Fibroblast of lung (primary cell): Measurements from ENCODE around the gene ANXA6. TPM values are rescaled to one million over a fixed set of nuclear protein-coding genes. Genes with fewer than 3 reads are reported as not detected.

Experiments used
- DNase-seq, 2 donors: peaks; one replicate each; pipeline versions ENCODE4 v3.0.0 to v3.0.0-alpha.2; 2010; ENCODE audit warnings: low read depth in 2 of 2
- H2AFZ ChIP-seq: 2 replicates; pipeline ENCODE4 v1.5.1; 2012; ENCODE audit warnings: low read length, control low read depth, inconsistent platforms
- H3K27ac ChIP-seq: 2 replicates; pipeline ENCODE4 v1.5.1; 2011; ENCODE audit warnings: low read length, control low read depth; ENCODE audit not compliant: insufficient read depth
- H3K27me3 ChIP-seq: 2 replicates; pipeline ENCODE4 v1.5.1; 2011; ENCODE audit warnings: mild to moderate bottlenecking, low read length; ENCODE audit not compliant: control insufficient read depth, insufficient read depth
- H3K36me3 ChIP-seq: 2 replicates; pipeline ENCODE4 v1.5.1; 2011; ENCODE audit warnings: low read length; ENCODE audit not compliant: control insufficient read depth, insufficient read depth
- H3K4me1 ChIP-seq: 2 replicates; pipeline ENCODE4 v1.5.1; 2011; ENCODE audit warnings: low read length; ENCODE audit not compliant: control insufficient read depth, insufficient read depth; ENCODE audit errors: extremely low read depth
- H3K4me2 ChIP-seq: 2 replicates; pipeline ENCODE4 v1.5.1; 2011; ENCODE audit warnings: low read length, control low read depth; ENCODE audit not compliant: insufficient read depth; ENCODE audit errors: extremely low read depth
- H3K4me3 ChIP-seq, 4 experiments: fragments of 200-600 bp in 1 of 4; sonication (generic) in 1 of 4; replicated peaks in 1 of 4; 2 replicates each; pipeline ENCODE4 v1.5.1; 2011 to 2016; ENCODE audit warnings: low read length in 4 of 4, low read depth in 3 of 4, mild to moderate bottlenecking in 3 of 4, control low read depth in 2 of 4, inconsistent platforms in 1 of 4, mixed read lengths in 1 of 4; ENCODE audit not compliant: insufficient read depth in 1 of 4; ENCODE audit errors: control extremely low read depth in 1 of 4
- H3K79me2 ChIP-seq: 2 replicates; pipeline ENCODE4 v1.5.1; 2012; ENCODE audit warnings: mild to moderate bottlenecking, low read length, inconsistent platforms; ENCODE audit not compliant: control insufficient read depth, insufficient read depth
- H3K9ac ChIP-seq: 2 replicates; pipeline ENCODE4 v1.5.1; 2011; ENCODE audit warnings: mild to moderate bottlenecking, low read length, control low read depth; ENCODE audit not compliant: insufficient read depth
- H3K9me3 ChIP-seq: 2 replicates; pipeline ENCODE4 v1.5.1; 2012; ENCODE audit warnings: low read depth, low read length; ENCODE audit not compliant: control insufficient read depth, insufficient read depth
- H4K20me1 ChIP-seq: 2 replicates; pipeline ENCODE4 v1.5.1; 2011; ENCODE audit warnings: low read length; ENCODE audit not compliant: control insufficient read depth, insufficient read depth; ENCODE audit errors: extremely low read depth
- CTCF ChIP-seq, 2 donors: IDR thresholded peaks in 1 of 2; conservative IDR thresholded peaks in 1 of 2; 1 replicate in 1 of 2; 2 replicates in 1 of 2; pipeline ENCODE4 v1.5.1; 2011 to 2012; ENCODE audit warnings: low read length in 2 of 2, control low read depth in 1 of 2, inconsistent platforms in 1 of 2, low read depth in 1 of 2, mild to moderate bottlenecking in 1 of 2
- EZH2 ChIP-seq: IDR thresholded peaks from 2 replicates; pipeline ENCODE4 v1.5.1; 2012; ENCODE audit warnings: low read length, control low read depth, mild to moderate bottlenecking; ENCODE audit errors: missing control alignments
- polyA plus RNA-seq, 2 donors: library from polyadenylated mRNA; depleted of rRNA in 1 of 2; stranded (reverse) in 1 of 2; unstranded in 1 of 2; fragments of >200 nt; gene quantifications; 2 replicates each; pipeline ENCODE4 v1.2.1, GENCODE V29; 2011 to 2012; ENCODE audit warnings: missing spikeins in 1 of 2
- total RNA-seq: library from RNA; depleted of rRNA; stranded (reverse); fragments of >200 nt; gene quantifications from 2 replicates; pipeline ENCODE4 v1.2.1, GENCODE V29; 2014

Gene ANXA6
- total and polyA plus RNA-seq, 2 donors (not counting 1 experiment from before 2014, with no cell fraction given) = 591 to 615 TPM

- Histone ChIP-seq H4K20me1 (no peaks in the 10 kb centered on the region), H3K4me3 (no peak overlapping the region), H3K9ac (no peak overlapping the region), H3K4me1 (no peaks in the 10 kb centered on the region), H2AFZ (no peak overlapping the region), H3K27me3 (no peaks in the 10 kb centered on the region), H3K79me2 (no peaks in the 10 kb centered on the region), H3K4me2 (no peak overlapping the region), H3K9me3 (no peaks in the 10 kb centered on the region), H3K27ac (no peak overlapping the region), H3K36me3 (no peaks in the 10 kb centered on the region)
- peak; percentile 54 to 73 for DNase-seq
- TF ChIP-seq EZH2 (no peak), CTCF (conservative IDR thresholded peaks at IDR 0.05 in 1 of 2, IDR thresholded peaks at IDR 0.05 in 1 of 2; ENCODE audit: low read depth in 1 of 2, low read length in 2 of 2) (no peak)
Observed at GRCh38 chr5:151202381-151203139, 45.0 kb upstream of the ANXA6 start.

GRCh38 chr5:151200913-151201595 is 43.5 kb upstream of the ANXA6 start:
- DNase-seq = no peak
- Histone ChIP-seq H3K9ac (no peak overlapping the region), H3K36me3 (no peaks in the 10 kb centered on the region), H3K9me3 (no peaks in the 10 kb centered on the region), H3K4me1 (no peaks in the 10 kb centered on the region), H2AFZ (no peak overlapping the region), H3K27ac (no peak overlapping the region), H4K20me1 (no peaks in the 10 kb centered on the region), H3K4me2 (no peak overlapping the region), H3K27me3 (no peaks in the 10 kb centered on the region), H3K79me2 (no peaks in the 10 kb centered on the region), H3K4me3 (no peak overlapping the region)
- no peak for TF ChIP-seq CTCF (conservative IDR thresholded peaks at IDR 0.05 in 1 of 2, IDR thresholded peaks at IDR 0.05 in 1 of 2; ENCODE audit: low read depth in 1 of 2, low read length in 2 of 2)
- TF ChIP-seq EZH2 = no peak

- TF ChIP-seq EZH2 (no peak), CTCF (conservative IDR thresholded peaks at IDR 0.05 in 1 of 2, IDR thresholded peaks at IDR 0.05 in 1 of 2; ENCODE audit: low read depth in 1 of 2, low read length in 2 of 2) (no peak)
- DNase-seq = no peak
- no peaks in the 10 kb centered on the region for H3K79me2 ChIP-seq
- H3K4me1 ChIP-seq = no peaks in the 10 kb centered on the region
- H3K4me2 ChIP-seq = no peak overlapping the region
- H4K20me1 ChIP-seq = no peaks in the 10 kb centered on the region
- no peak overlapping the region for H3K27ac ChIP-seq
- no peak overlapping the region for H3K9ac ChIP-seq
- H2AFZ ChIP-seq = no peak overlapping the region
- no peak overlapping the region for H3K4me3 ChIP-seq
- no peaks in the 10 kb centered on the region for H3K36me3 ChIP-seq
- H3K27me3 ChIP-seq = no peaks in the 10 kb centered on the region
- H3K9me3 ChIP-seq = no peaks in the 10 kb centered on the region
Observed at GRCh38 chr5:151199581-151200185, 42.1 kb upstream of the ANXA6 start.
